MM.1S (cell line): ENCODE data around the gene NATD1.

ENCODE experiments used
- DNase-seq: peaks from one replicate; pipeline ENCODE4 v3.0.0-alpha.2; 2015
- H2AFZ ChIP-seq: fragments of 300-600 bp; sonication (generic); 2 replicates; pipeline ENCODE4 v1.6.0; 2016; ENCODE audit warnings: antibody characterized with exemption, low read length
- H3F3A ChIP-seq: fragments of 300-600 bp; sonication (generic); 2 replicates; pipeline ENCODE4 v1.6.1; 2016; ENCODE audit warnings: mild to moderate bottlenecking, antibody characterized with exemption, low read length, moderate library complexity, mixed read lengths; ENCODE audit not compliant: insufficient read depth
- H3K27ac ChIP-seq: fragments of 300-600 bp; sonication (generic); 2 replicates; pipeline ENCODE4 v1.5.1; 2016; ENCODE audit warnings: mild to moderate bottlenecking, low read length
- H3K27me3 ChIP-seq: fragments of 300-600 bp; sonication (generic); replicated peaks from 2 replicates; pipeline ENCODE4 v1.6.0; 2016; ENCODE audit warnings: low read length; ENCODE audit not compliant: insufficient read depth
- H3K36me3 ChIP-seq: fragments of 300-600 bp; sonication (generic); replicated peaks from 2 replicates; pipeline ENCODE4 v1.6.1; 2016; ENCODE audit warnings: mild to moderate bottlenecking, low read length, mixed read lengths; ENCODE audit not compliant: insufficient read depth
- H3K4me1 ChIP-seq: fragments of 300-600 bp; sonication (generic); 2 replicates; pipeline ENCODE4 v1.6.1; 2016; ENCODE audit warnings: low read length, mixed read lengths
- H3K4me2 ChIP-seq: fragments of 300-600 bp; sonication (generic); 2 replicates; pipeline ENCODE4 v1.6.0; 2016; ENCODE audit warnings: low read depth, low read length
- H3K4me3 ChIP-seq: fragments of 300-600 bp; sonication (generic); 2 replicates; pipeline ENCODE4 v1.5.1; 2016; ENCODE audit warnings: low read length, mixed read lengths
- H3K79me2 ChIP-seq: fragments of 300-600 bp; sonication (generic); 2 replicates; pipeline ENCODE4 v1.6.1; 2016; ENCODE audit warnings: mixed run types, low read length, mixed read lengths
- H3K9ac ChIP-seq: fragments of 300-600 bp; sonication (generic); 2 replicates; pipeline ENCODE4 v1.6.1; 2016; ENCODE audit warnings: low read length, mixed read lengths
- H3K9me2 ChIP-seq: fragments of 300-600 bp; sonication (generic); replicated peaks from 2 replicates; pipeline ENCODE4 v1.6.1; 2016; ENCODE audit warnings: mild to moderate bottlenecking, low read length, mixed read lengths; ENCODE audit not compliant: insufficient read depth
- H3K9me3 ChIP-seq: fragments of 300-600 bp; sonication (generic); replicated peaks from 2 replicates; pipeline ENCODE4 v1.6.1; 2016; ENCODE audit warnings: mild to moderate bottlenecking, low read length, mixed read lengths; ENCODE audit not compliant: insufficient read depth
- H4K20me1 ChIP-seq: fragments of 300-600 bp; sonication (generic); 2 replicates; pipeline ENCODE4 v1.6.1; 2016; ENCODE audit warnings: mild to moderate bottlenecking, low read length, moderate library complexity, mixed read lengths; ENCODE audit not compliant: insufficient read depth
- CTCF ChIP-seq: fragments of 300-600 bp; sonication (generic); IDR thresholded peaks from 2 replicates; pipeline ENCODE4 v1.5.1; 2016; ENCODE audit warnings: antibody characterized with exemption, low read length, mixed read lengths
- EZH2 ChIP-seq: fragments of 300-600 bp; sonication (generic); optimal IDR thresholded peaks from 2 replicates; pipeline ENCODE3; 2017; ENCODE audit warnings: low read depth, mild to moderate bottlenecking, antibody characterized with exemption, low read length, mixed read lengths
- EZH2phosphoT487 ChIP-seq: fragments of 300-600 bp; sonication (generic); IDR thresholded peaks from 2 replicates; pipeline ENCODE4 v1.6.1; 2018; ENCODE audit warnings: antibody characterized with exemption, low read length

NATD1 gene

GRCh38 chr17:21272881-21273792, 19.9 kb upstream of the NATD1 start:
- H3K27ac ChIP-seq, result no peak overlapping the region
- H3K4me1 ChIP-seq, result peaks cover 5% of the 10 kb centered on the region
- no peak overlapping the region for H3K4me2 ChIP-seq
- H3K36me3 ChIP-seq, result no peaks in the 10 kb centered on the region
- no peak overlapping the region for H2AFZ ChIP-seq
- H3K79me2 ChIP-seq, result no peaks in the 10 kb centered on the region
- H3K9me2 ChIP-seq, result no peaks in the 10 kb centered on the region
- H4K20me1 ChIP-seq, result no peaks in the 10 kb centered on the region
- H3K27me3 ChIP-seq, result no peaks in the 10 kb centered on the region
- TF ChIP-seq CTCF, result no peak
- TF ChIP-seq EZH2, result no peak
- no peak for TF ChIP-seq EZH2phosphoT487
- H3K9ac ChIP-seq, result no peak overlapping the region
- no peak for DNase-seq
- H3F3A ChIP-seq, result no peaks in the 10 kb centered on the region
- H3K9me3 ChIP-seq, result no peaks in the 10 kb centered on the region
- H3K4me3 ChIP-seq, result no peak overlapping the region

GRCh38 chr17:21272250-21272649, 19.0 kb upstream of the NATD1 start:
- Histone ChIP-seq H3K27me3 (no peaks in the 10 kb centered on the region), H3K36me3 (no peaks in the 10 kb centered on the region), H3K9ac (no peak overlapping the region), H3K27ac (no peak overlapping the region), H3K9me2 (no peaks in the 10 kb centered on the region), H4K20me1 (no peaks in the 10 kb centered on the region), H3K4me1 (peaks cover 9% of the 10 kb centered on the region), H3K4me2 (no peak overlapping the region), H3K4me3 (no peak overlapping the region), H3F3A (no peaks in the 10 kb centered on the region), H3K9me3 (no peaks in the 10 kb centered on the region), H2AFZ (no peak overlapping the region), H3K79me2 (no peaks in the 10 kb centered on the region)
- TF ChIP-seq EZH2 (no peak), EZH2phosphoT487 (no peak), CTCF (no peak)
- no peak for DNase-seq

GRCh38 chr17:21271454-21272183, 18.4 kb upstream of the NATD1 start:
- no peak overlapping the region for H3K4me3 ChIP-seq
- peaks cover 9% of the 10 kb centered on the region for H3K4me1 ChIP-seq
- DNase-seq, result no peak
- no peaks in the 10 kb centered on the region for H3F3A ChIP-seq
- no peaks in the 10 kb centered on the region for H3K9me3 ChIP-seq
- H4K20me1 ChIP-seq, result no peaks in the 10 kb centered on the region
- H3K36me3 ChIP-seq, result no peaks in the 10 kb centered on the region
- no peaks in the 10 kb centered on the region for H3K79me2 ChIP-seq
- no peak overlapping the region for H3K4me2 ChIP-seq
- no peak overlapping the region for H2AFZ ChIP-seq
- H3K27me3 ChIP-seq, result no peaks in the 10 kb centered on the region
- H3K27ac ChIP-seq, result no peak overlapping the region
- H3K9ac ChIP-seq, result no peak overlapping the region
- H3K9me2 ChIP-seq, result no peaks in the 10 kb centered on the region
- TF ChIP-seq CTCF (no peak), EZH2phosphoT487 (no peak), EZH2 (no peak)
